HepG2 (cell line): Measurements from ENCODE around the gene NPDC1. TPM values are rescaled to one million over a fixed set of nuclear protein-coding genes. Genes with fewer than 3 reads are reported as not detected.

Experiments used
- ATAC-seq: fragments of 200-7000 bp; cut with Tn5 transposase; 3 replicates; pipeline ENCODE4 v1.9.1; 2020; ENCODE audit warnings: mild to moderate bottlenecking, moderate library complexity
- BruUV-seq: library from RNA; stranded (reverse); fragments of 400-500 nt; replicated peaks from 2 replicates; lab custom pipeline; 2021; lab: Mats Ljungman, UMichigan
- CTCF ChIA-PET: fragments of 300-600 bp; formaldehyde crosslinking; extraction: SDS; loops from one replicate; lab custom pipeline; 2021; ENCODE audit warnings: low total read pairs, inconsistent platforms, low intra/inter-chr PET ratio; lab: Yijun Ruan, JAX
- POLR2A ChIA-PET: fragments of 350-600 bp; sonication (Branson Sonifier 250); formaldehyde crosslinking; loops from one replicate; lab custom pipeline; 2020; ENCODE audit warnings: antibody characterized with exemption, inconsistent platforms; lab: Yijun Ruan, JAX
- DNase-seq: peaks from one replicate; pipeline ENCODE4 v3.0.0-alpha.2; 2015; ENCODE audit warnings: low spot score
- FAIRE-seq: peaks from 3 replicates; lab custom pipeline; 2011; peaks lifted over from hg19 to GRCh38; lab: Jason Lieb, UNC
- H2AFZ ChIP-seq: one replicate; pipeline ENCODE4 v1.6.1; 2011; ENCODE audit warnings: low read length, inconsistent platforms
- H3K27ac ChIP-seq: fragments of 300-600 bp; 3 replicates; pipeline ENCODE4 v1.8.0; 2011; ENCODE audit warnings: mixed run types, mild to moderate bottlenecking, mixed read lengths, low read length, inconsistent platforms; ENCODE audit not compliant: insufficient read depth; ENCODE audit errors: extremely low read length
- H3K27me3 ChIP-seq, 2 experiments: fragments of 200-600 bp in 1 of 2; 2 replicates in 1 of 2; 3 replicates in 1 of 2; pipeline versions ENCODE4 v1.6.0 to v1.8.0; 2011; ENCODE audit warnings: low read length in 2 of 2, mild to moderate bottlenecking in 2 of 2, moderate library complexity in 2 of 2, inconsistent platforms in 1 of 2; ENCODE audit not compliant: insufficient read depth in 2 of 2, control insufficient read depth in 1 of 2
- H3K36me3 ChIP-seq, 2 experiments: fragments of 200-600 bp in 1 of 2; replicated peaks in 1 of 2; 2 replicates in 1 of 2; 3 replicates in 1 of 2; pipeline versions ENCODE4 v1.5.1 to v1.8.0; 2011; ENCODE audit warnings: low read length in 2 of 2, inconsistent platforms in 1 of 2; ENCODE audit not compliant: insufficient read depth in 2 of 2, control insufficient read depth in 1 of 2
- H3K4me1 ChIP-seq: 2 replicates; pipeline ENCODE4 v1.5.1; 2012; ENCODE audit warnings: low read length, inconsistent platforms; ENCODE audit not compliant: insufficient read depth
- H3K4me2 ChIP-seq: 2 replicates; pipeline ENCODE4 v1.6.0; 2011; ENCODE audit warnings: low read depth, low read length, inconsistent platforms
- H3K4me3 ChIP-seq, 3 experiments: fragments of 200-600 bp in 1 of 3; sonication (generic), shearing (Covaris generic) in 1 of 3; replicated peaks in 1 of 3; 2 replicates each; pipeline ENCODE4 v1.5.1; 2011 to 2016; ENCODE audit warnings: low read length in 3 of 3, inconsistent platforms in 2 of 3, low read depth in 2 of 3, mild to moderate bottlenecking in 2 of 3, control low read depth in 1 of 3, mixed read lengths in 1 of 3; ENCODE audit not compliant: insufficient read depth in 1 of 3
- H3K79me2 ChIP-seq: one replicate; pipeline ENCODE4 v1.6.1; 2011; ENCODE audit warnings: low read length, inconsistent platforms; ENCODE audit not compliant: insufficient read depth
- H3K9ac ChIP-seq: 2 replicates; pipeline ENCODE4 v1.6.0; 2011; ENCODE audit warnings: mild to moderate bottlenecking, low read depth, low read length, inconsistent platforms; ENCODE audit not compliant: insufficient read depth
- H3K9me3 ChIP-seq: 2 replicates; pipeline ENCODE4 v1.5.1; 2012; ENCODE audit warnings: mild to moderate bottlenecking, low read length
- H4K20me1 ChIP-seq: 2 replicates; pipeline ENCODE4 v1.6.0; 2011; ENCODE audit warnings: inconsistent platforms, mild to moderate bottlenecking, low read length, moderate library complexity; ENCODE audit not compliant: insufficient read depth
- E2F1 ChIP-seq: sonication (generic); formaldehyde crosslinking; IDR thresholded peaks from 2 replicates; pipeline ENCODE4 v1.5.0; 2020; ENCODE audit warnings: missing genetic modification reagents
- KLF16 ChIP-seq, 2 experiments: sonication (generic) in 1 of 2; formaldehyde crosslinking in 1 of 2; IDR thresholded peaks; 2 replicates each; pipeline versions ENCODE4 v1.6.1 to v1.8.0; 2016 to 2023; ENCODE audit warnings: missing genetic modification reagents in 2 of 2, missing compliant biosample characterization in 1 of 2
- ZNF382 ChIP-seq: sonication (generic); formaldehyde crosslinking; IDR thresholded peaks from 2 replicates; pipeline ENCODE4 v1.5.0; 2020; ENCODE audit warnings: missing genetic modification reagents, mild to moderate bottlenecking, borderline replicate concordance
- WGBS: methylation state at CpG from one replicate; pipeline ENCODE4 v1.1.6; 2017; ENCODE audit warnings: low lambda C conversion rate; 5-methylcytosine and 5-hydroxymethylcytosine counted together
- in situ Hi-C: cut with HindIII; loops from 2 replicates; pipeline ENCODE4 v1.10.0; 2017; ENCODE audit warnings: low pct_unique_long_range_greater_than_20kb; ENCODE audit not compliant: extremely low pct_ligation_motif_present
- intact Hi-C: fragments of 100-400 bp; cut with micrococcal nuclease; formaldehyde crosslinking; loops from one replicate; pipeline ENCODE4 v1.10.0; 2022; ENCODE audit not compliant: unreplicated experiment
- polyA plus RNA-seq, 8 experiments: library from polyadenylated mRNA; depleted of rRNA in 3 of 8; stranded (reverse) in 7 of 8; unstranded in 1 of 8; fragments of >200 nt; fragmentation: Illumina TruSeq in 4 of 8; extraction: Trizol in 4 of 8; gene quantifications; 2 replicates each; pipeline versions ENCODE4 v1.2.1 to v1.2.3, GENCODE V29; 2011 to 2016; ENCODE audit warnings: low read depth in 4 of 8, missing spikeins in 1 of 8, mixed read lengths in 1 of 8; ENCODE audit not compliant: insufficient read depth in 1 of 8
- total RNA-seq, 5 experiments: library from RNA; depleted of rRNA; stranded (reverse); fragments of >200 nt; fragmentation: Illumina TruSeq; extraction: Trizol; gene quantifications; 2 replicates each; pipeline ENCODE4 v1.2.3, GENCODE V29; 2016; ENCODE audit warnings: low read depth in 1 of 5
- TF ChIP-seq, protein P1 (sequence below): IDR thresholded peaks from 2 replicates; pipeline ENCODE4 v1.6.1; 2016; ENCODE audit warnings: missing biosample characterization, missing genetic modification reagents, low read depth

The NPDC1 gene
- total and polyA plus RNA-seq, 2 of the 13 experiments (the other 11 are each of a cell fraction or from before 2014, with no cell fraction given), result 0.84 to 5.4 TPM

DNA sequence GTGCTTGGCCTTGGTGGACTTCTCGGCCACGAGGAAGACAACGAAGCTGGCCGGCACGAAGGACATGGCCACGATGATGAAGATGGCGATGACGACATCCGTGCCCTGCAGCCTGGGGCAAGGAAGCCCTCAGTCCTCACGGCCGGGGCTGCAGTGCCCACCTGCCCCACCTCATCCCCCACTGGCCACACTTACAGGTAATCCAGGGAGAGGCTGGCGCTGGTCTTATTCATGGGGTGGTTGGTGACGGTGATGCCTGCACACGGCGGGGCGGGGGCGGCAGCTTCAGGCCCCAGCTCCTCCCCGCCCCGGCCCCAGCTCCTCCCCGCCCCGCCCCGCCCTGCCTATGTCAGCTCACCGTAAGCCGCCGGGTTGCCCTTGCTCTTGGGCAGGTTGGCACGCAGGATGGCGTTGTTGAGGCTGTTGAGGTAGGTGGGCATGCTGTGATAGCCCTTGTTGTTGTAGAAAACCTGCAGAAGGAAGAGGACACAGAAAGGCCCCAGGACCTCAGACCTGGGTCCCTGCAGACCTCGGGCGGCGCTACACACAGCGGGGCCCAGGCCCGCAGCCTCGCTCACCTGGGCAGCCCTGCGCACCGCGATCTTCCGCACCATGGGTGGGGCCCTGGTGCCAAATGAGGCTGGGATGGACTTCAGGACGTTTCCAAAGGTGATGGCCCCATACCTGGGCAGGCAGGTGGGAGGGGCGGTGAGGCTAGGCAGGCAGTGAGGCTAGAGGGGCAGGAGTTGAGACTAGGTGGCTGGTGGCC, 33.9 kb downstream of the NPDC1 start (continued):
- TF ChIP-seq KLF16 (CRISPR knock-in tag; IDR thresholded peaks at IDR 0.05), result no peak
- no peak for TF ChIP-seq E2F1 (CRISPR knock-in tag)
- TF ChIP-seq, all 625 proteins: peak for 0

DNA sequence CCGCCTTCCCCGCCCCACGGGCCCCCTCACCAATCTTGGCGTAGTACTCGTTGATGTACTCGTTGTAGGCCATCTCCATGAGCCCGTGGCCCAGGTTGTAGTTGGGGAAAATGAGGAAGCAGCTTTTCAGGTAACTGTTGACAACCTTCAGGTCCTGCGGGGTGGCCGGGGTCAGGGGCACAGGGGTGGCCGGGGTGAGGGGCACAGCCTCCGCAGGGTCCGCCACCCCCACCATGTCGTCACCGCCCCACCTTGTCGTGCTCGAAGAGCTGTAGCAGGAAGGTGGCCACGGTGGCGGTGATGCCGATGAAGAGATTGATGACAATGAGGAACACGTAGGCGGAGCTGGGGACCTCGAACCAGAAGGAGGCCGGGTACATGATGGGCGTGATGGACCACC, 34.8 kb downstream of the NPDC1 start:
- H2AFZ ChIP-seq, result no peak overlapping the region
- peaks cover 1% of the 10 kb centered on the region in 2 experiments; a peak in 1 of 5 replicates for H3K36me3 ChIP-seq
- H4K20me1 ChIP-seq, result no peaks in the 10 kb centered on the region
- H3K79me2 ChIP-seq, result no peaks in the 10 kb centered on the region
- no peak overlapping the region for H3K9ac ChIP-seq
- no peaks in the 10 kb centered on the region for H3K27me3 ChIP-seq
- in situ Hi-C loops (no loop called here), intact Hi-C loops (no loop called here)
- DNase-seq, result no peak
- H3K4me1 ChIP-seq, result no peaks in the 10 kb centered on the region
- H3K4me3 ChIP-seq, result no peak overlapping the region
- 96% methylated on average over 24 of the region's 24 CpGs for WGBS
- no peak overlapping the region for H3K27ac ChIP-seq
- POLR2A ChIA-PET, result no interaction called here
- H3K9me3 ChIP-seq, result no peaks in the 10 kb centered on the region
- no peak overlapping the region for H3K4me2 ChIP-seq
- no TSS peak for BruUV-seq
- no peak for ATAC-seq
- CTCF ChIA-PET, result no interaction called here
- FAIRE-seq, result no peak
- TF ChIP-seq, protein P1, sequence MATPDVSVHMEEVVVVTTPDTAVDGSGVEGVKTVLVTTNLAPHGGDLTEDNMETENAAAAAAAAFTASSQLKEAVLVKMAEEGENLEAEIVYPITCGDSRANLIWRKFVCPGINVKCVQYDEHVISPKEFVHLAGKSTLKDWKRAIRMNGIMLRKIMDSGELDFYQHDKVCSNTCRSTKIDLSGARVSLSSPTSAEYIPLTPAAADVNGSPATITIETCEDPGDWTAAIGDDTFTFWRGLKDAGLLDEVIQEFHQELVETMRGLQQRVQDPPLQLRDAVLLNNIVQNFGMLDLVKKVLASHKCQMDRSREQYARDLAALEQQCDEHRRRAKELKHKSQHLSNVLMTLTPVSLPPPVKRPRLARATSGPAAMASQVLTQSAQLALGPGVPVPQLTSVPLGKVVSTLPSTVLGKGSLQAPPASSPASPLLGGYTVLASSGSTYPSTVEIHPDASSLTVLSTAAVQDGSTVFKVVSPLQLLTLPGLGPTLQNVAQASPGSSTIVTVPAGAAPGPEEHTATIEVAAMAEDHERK (CRISPR knock-in tag), result no peak
- TF ChIP-seq ZNF382 (CRISPR knock-in tag), result no peak
